Testis (tissue), 3 donors: ENCODE results near the gene CYP1A2. TPM values are rescaled to one million over a fixed set of nuclear protein-coding genes. Genes with fewer than 3 reads are reported as not detected.

Source experiments
- DNase-seq: peaks from one replicate; pipeline ENCODE4 v3.0.0-alpha.2; 2019
- H3K27ac ChIP-seq, 2 donors: fragments of 200-600 bp; sonication (generic); one replicate each; pipeline ENCODE4 v1.5.1; 2019
- H3K27me3 ChIP-seq: fragments of 200-600 bp; sonication (generic); one replicate; pipeline ENCODE4 v1.5.1; 2019
- H3K36me3 ChIP-seq: fragments of 200-600 bp; sonication (generic); one replicate; pipeline ENCODE4 v1.5.1; 2017; ENCODE audit warnings: low read depth; ENCODE audit errors: missing control alignments
- H3K4me1 ChIP-seq: fragments of 200-600 bp; sonication (generic); one replicate; pipeline ENCODE4 v1.5.1; 2019
- H3K4me3 ChIP-seq, 2 donors: fragments of 200-600 bp; sonication (generic); one replicate each; pipeline ENCODE4 v1.5.1; 2017 to 2019
- H3K9me3 ChIP-seq: fragments of 200-600 bp; sonication (generic); one replicate; pipeline ENCODE4 v1.5.1; 2017
- CTCF ChIP-seq, 3 experiments: fragments of 450-650 bp in 2 of 3; fragments of 200-600 bp in 1 of 3; sonication (generic) in 1 of 3; IDR thresholded peaks; one replicate each; pipeline ENCODE4 v1.5.1; 2016 to 2019; ENCODE audit warnings: antibody characterized with exemption in 3 of 3, mild to moderate bottlenecking in 2 of 3, moderate library complexity in 1 of 3
- POLR2A ChIP-seq: fragments of 450-650 bp; IDR thresholded peaks from one replicate; pipeline ENCODE4 v1.6.1; 2017; ENCODE audit warnings: antibody characterized with exemption, mild to moderate bottlenecking, moderate library complexity
- WGBS, 2 donors: methylation state at CpG; one replicate each; pipeline ENCODE4 v1.1.5; 2018; 5-methylcytosine and 5-hydroxymethylcytosine counted together
- intact Hi-C: fragments of 100-400 bp; cut with DNase I; formaldehyde crosslinking; loops from one replicate; pipeline ENCODE4 v1.15.1; 2023; ENCODE audit warnings: low total_unique reads
- polyA plus RNA-seq: library from polyadenylated mRNA; stranded (reverse); fragments of 350-450 nt; fragmentation: Illumina TruSeq; extraction: RNeasy Lipid Tissue Mini Kit (QIAGEN cat#74804); gene quantifications from one replicate; pipeline ENCODE4 v1.2.3, GENCODE V29; 2014; ENCODE audit warnings: low read depth, low replicate concordance; ENCODE audit not compliant: insufficient read depth
- total RNA-seq, 2 donors: library from RNA; depleted of rRNA; stranded (reverse); fragments of >200 nt; gene quantifications; one replicate each; pipeline ENCODE4 v1.2.3, GENCODE V29; 2016

CYP1A2 gene
- total and polyA plus RNA-seq, 3 donors from 2014 or later, result 0.12 to 0.31 TPM; not detected in 1

GRCh38 chr15:74750751-74751150, 2.1 kb downstream of the CYP1A2 start:
- no peaks in the 10 kb centered on the region for H3K27me3 ChIP-seq
- no peak overlapping the region for H3K4me3 ChIP-seq
- 60 to 68% methylated on average over 1 to 2 of the region's 2 CpGs for WGBS, 2 donors
- intact Hi-C loops, result no loop called here
- H3K36me3 ChIP-seq, result no peaks in the 10 kb centered on the region
- no peaks in the 10 kb centered on the region for H3K4me1 ChIP-seq
- TF ChIP-seq POLR2A (no peak), CTCF (IDR thresholded peaks at IDR 0.05) (no peak)
- no peak for DNase-seq
- H3K27ac ChIP-seq, result no peak overlapping the region
- H3K9me3 ChIP-seq, result no peaks in the 10 kb centered on the region

GRCh38 chr15:74752011-74752410, 3.4 kb downstream of the CYP1A2 start:
- no peaks in the 10 kb centered on the region for H3K27me3 ChIP-seq
- H3K36me3 ChIP-seq, result no peaks in the 10 kb centered on the region
- no peaks in the 10 kb centered on the region for H3K9me3 ChIP-seq
- H3K4me3 ChIP-seq, result no peak overlapping the region
- TF ChIP-seq CTCF (IDR thresholded peaks at IDR 0.05) (no peak), POLR2A (no peak)
- no peaks in the 10 kb centered on the region for H3K4me1 ChIP-seq
- DNase-seq, result no peak
- intact Hi-C loops, result no loop called here
- 68 to 78% methylated on average over 8 of the region's 8 CpGs for WGBS, 2 donors
- H3K27ac ChIP-seq, result no peak overlapping the region

GRCh38 chr15:74752531-74752930, 3.9 kb downstream of the CYP1A2 start:
- H3K4me3 ChIP-seq, result no peak overlapping the region

GRCh38 chr15:74754593-74755215, 6.1 kb downstream of the CYP1A2 start:
- DNase-seq, result no peak
- no peaks in the 10 kb centered on the region for H3K27me3 ChIP-seq
- no peaks in the 10 kb centered on the region for H3K36me3 ChIP-seq
- 80 to 85% methylated on average over 20 of the region's 20 CpGs for WGBS, 2 donors
- H3K9me3 ChIP-seq, result no peaks in the 10 kb centered on the region
- intact Hi-C loops, result no loop called here
- H3K4me3 ChIP-seq, result no peak overlapping the region
- TF ChIP-seq CTCF (IDR thresholded peaks at IDR 0.05) (no peak), POLR2A (no peak)
- H3K4me1 ChIP-seq, result no peaks in the 10 kb centered on the region
- H3K27ac ChIP-seq, result no peak overlapping the region

More at GRCh38 chr15:74752531-74752930, 3.9 kb downstream of the CYP1A2 start:
- Histone ChIP-seq H3K27me3 (no peaks in the 10 kb centered on the region), H3K36me3 (no peaks in the 10 kb centered on the region), H3K4me1 (no peaks in the 10 kb centered on the region), H3K9me3 (no peaks in the 10 kb centered on the region), H3K27ac (no peak overlapping the region)
- DNase-seq, result no peak
- intact Hi-C loops, result no loop called here
- 52 to 70% methylated on average over 5 of the region's 5 CpGs for WGBS, 2 donors
- no peak for TF ChIP-seq CTCF (IDR thresholded peaks at IDR 0.05)
- no peak for TF ChIP-seq POLR2A

- no peak for DNase-seq
- Histone ChIP-seq H3K4me1 (no peaks in the 10 kb centered on the region), H3K27ac (no peak overlapping the region), H3K36me3 (no peaks in the 10 kb centered on the region), H3K4me3 (no peak overlapping the region), H3K27me3 (no peaks in the 10 kb centered on the region), H3K9me3 (no peaks in the 10 kb centered on the region)
- WGBS, 2 donors, result 89 to 92% methylated on average over 8 of the region's 8 CpGs
- intact Hi-C loops, result no loop called here
- TF ChIP-seq POLR2A (no peak), CTCF (IDR thresholded peaks at IDR 0.05) (no peak)
These were observed 10.1 kb downstream of the CYP1A2 start for GRCh38 chr15:74758736-74759135.
